OCI-LY1 (cell line): Measurements from ENCODE around the gene IL11.

ENCODE experiments used
- EZH2 ChIP-seq: fragments of 200-600 bp; sonication (generic), shearing (Covaris generic); IDR thresholded peaks from 2 replicates; pipeline ENCODE4 v1.8.0; 2017; ENCODE audit warnings: borderline replicate concordance, mixed run types, mild to moderate bottlenecking, antibody characterized with exemption, low read length, moderate library complexity, mixed read lengths
- TF ChIP-seq, protein P1 (sequence below): fragments of 200-600 bp; sonication (generic), shearing (Covaris generic); IDR thresholded peaks from 2 replicates; pipeline ENCODE4 v1.5.1; 2017; ENCODE audit warnings: mild to moderate bottlenecking, antibody characterized with exemption, low read length, moderate library complexity, mixed read lengths

DNA sequence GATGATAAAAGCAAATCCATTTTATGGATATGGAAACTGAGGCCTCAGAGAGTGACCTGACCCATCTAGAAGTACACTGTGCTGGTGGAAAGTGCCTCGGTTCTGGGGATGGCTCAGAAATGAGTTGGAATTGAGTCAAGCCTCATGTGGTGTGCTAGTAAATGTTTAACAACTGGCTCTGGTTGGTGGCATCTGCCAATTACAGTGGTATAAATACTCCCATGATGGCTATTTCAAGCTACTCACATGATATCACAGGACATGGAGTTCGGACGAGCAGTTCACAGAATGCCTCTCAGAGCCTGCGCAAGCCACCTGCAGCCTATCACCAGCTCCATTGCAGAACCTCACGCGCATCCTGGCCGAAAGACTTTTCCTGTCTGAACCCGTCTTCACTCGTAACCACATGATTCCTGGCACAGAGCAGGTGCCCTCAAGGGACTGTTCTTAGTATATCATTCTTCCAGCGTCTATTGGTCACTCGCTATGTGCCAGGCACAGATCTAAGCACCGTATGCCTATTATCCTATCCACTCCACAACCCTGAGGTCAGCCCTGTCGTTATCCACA lies 54.2 kb downstream of the IL11 start:
- TF ChIP-seq, protein P1, sequence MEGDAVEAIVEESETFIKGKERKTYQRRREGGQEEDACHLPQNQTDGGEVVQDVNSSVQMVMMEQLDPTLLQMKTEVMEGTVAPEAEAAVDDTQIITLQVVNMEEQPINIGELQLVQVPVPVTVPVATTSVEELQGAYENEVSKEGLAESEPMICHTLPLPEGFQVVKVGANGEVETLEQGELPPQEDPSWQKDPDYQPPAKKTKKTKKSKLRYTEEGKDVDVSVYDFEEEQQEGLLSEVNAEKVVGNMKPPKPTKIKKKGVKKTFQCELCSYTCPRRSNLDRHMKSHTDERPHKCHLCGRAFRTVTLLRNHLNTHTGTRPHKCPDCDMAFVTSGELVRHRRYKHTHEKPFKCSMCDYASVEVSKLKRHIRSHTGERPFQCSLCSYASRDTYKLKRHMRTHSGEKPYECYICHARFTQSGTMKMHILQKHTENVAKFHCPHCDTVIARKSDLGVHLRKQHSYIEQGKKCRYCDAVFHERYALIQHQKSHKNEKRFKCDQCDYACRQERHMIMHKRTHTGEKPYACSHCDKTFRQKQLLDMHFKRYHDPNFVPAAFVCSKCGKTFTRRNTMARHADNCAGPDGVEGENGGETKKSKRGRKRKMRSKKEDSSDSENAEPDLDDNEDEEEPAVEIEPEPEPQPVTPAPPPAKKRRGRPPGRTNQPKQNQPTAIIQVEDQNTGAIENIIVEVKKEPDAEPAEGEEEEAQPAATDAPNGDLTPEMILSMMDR, result no peak
- no peak for TF ChIP-seq EZH2
